A549 treated with DMSO at 1 μM for 4 hours (cell line): ENCODE data around the gene ZNF772. TPM values are rescaled to one million over a fixed set of nuclear protein-coding genes. Genes with fewer than 3 reads are reported as not detected.

ENCODE experiments used
- total RNA-seq: library from RNA; stranded (reverse); fragments of 200-300 nt; extraction: Qiagen RNA extraction; gene quantifications from 5 replicates; pipeline ENCODE4 v1.2.3, GENCODE V29; 2022; ENCODE audit warnings: low read depth

The ZNF772 gene
- 1.3 to 1.8 TPM (median 1.5 TPM) in 5 replicates for total RNA-seq

GRCh38 chr19:57477191-57478008 is at the start of gene ZNF772:
TSS of gene ZNF772 (minus strand) at chr19:57477566. CDS start at chr19:57477309, 257 bp downstream.

GRCh38 chr19:57499680-57500395 is 22.5 kb upstream of the ZNF772 start, which contains the start of gene ZNF773:
TSS of gene ZNF773 (plus strand) at chr19:57499938. CDS start at chr19:57500081, 143 bp downstream.

GRCh38 chr19:57487477-57488298 is 10.3 kb upstream of the ZNF772 start, which contains the start of gene ZNF419:
TSS of gene ZNF419 (plus strand) at chr19:57487750. CDS start at chr19:57487951, 201 bp downstream.

GRCh38 chr19:57435062-57435978 is 42.0 kb downstream of the ZNF772 start, which contains the start of gene ZNF749:
TSS of gene ZNF749 (plus strand) at chr19:57435325. CDS start at chr19:57435579, 254 bp downstream.

Other genes with a start within 250 kb of the ZNF772 start
- gene AURKC, start 246.5 kb downstream of the ZNF772 start, total RNA-seq, result 0.15 to 0.40 TPM (median 0.26 TPM) in 5 replicates
- 1.5 to 2.6 TPM (median 2.1 TPM) in 5 replicates for gene ZNF805, start 236.9 kb downstream of the ZNF772 start, total RNA-seq
- 0.82 to 1.4 TPM (median 1.1 TPM) in 5 replicates for gene ZNF460, start 197.1 kb downstream of the ZNF772 start, total RNA-seq
- 1.5 to 2.2 TPM (median 1.6 TPM) in 5 replicates for gene ZNF543, start 157.1 kb downstream of the ZNF772 start, total RNA-seq
- 1.9 to 2.4 TPM (median 2.1 TPM) in 5 replicates for gene ZNF304, start 126.3 kb downstream of the ZNF772 start, total RNA-seq
- 14.3 to 16.1 TPM (median 15.7 TPM) in 5 replicates for gene TRAPPC2B, start 114.0 kb downstream of the ZNF772 start, total RNA-seq
- 1.1 to 1.9 TPM (median 1.5 TPM) in 5 replicates for gene ZNF547, start 114.0 kb downstream of the ZNF772 start, total RNA-seq
- 4.0 to 4.7 TPM (median 4.4 TPM) in 5 replicates for gene ZNF548, start 87.7 kb downstream of the ZNF772 start, total RNA-seq
- 4.2 to 6.8 TPM (median 4.7 TPM) in 5 replicates for gene ZNF17, start 66.4 kb downstream of the ZNF772 start, total RNA-seq
- 15.2 to 17.6 TPM (median 16.7 TPM) in 5 replicates for gene ZNF749, start 42.2 kb downstream of the ZNF772 start, total RNA-seq
- 0.03 to 0.06 TPM (median 0.05 TPM) in 3 of 5 replicates, not detected in the others for gene VN1R1, start 20.4 kb downstream of the ZNF772 start, total RNA-seq
- gene ZNF419, start 10.2 kb upstream of the ZNF772 start, total RNA-seq, result 6.3 to 7.1 TPM (median 6.7 TPM) in 5 replicates
- gene ZNF773, start 22.4 kb upstream of the ZNF772 start, total RNA-seq, result 4.6 to 6.0 TPM (median 4.9 TPM) in 5 replicates
- gene ZNF549, start 49.8 kb upstream of the ZNF772 start, total RNA-seq, result 1.4 to 2.3 TPM (median 1.7 TPM) in 5 replicates
- 3.0 to 4.3 TPM (median 3.8 TPM) in 5 replicates for gene ZNF550, start 82.3 kb upstream of the ZNF772 start, total RNA-seq
- gene ZNF416, start 101.3 kb upstream of the ZNF772 start, total RNA-seq, result 4.0 to 4.9 TPM (median 4.6 TPM) in 5 replicates
- not detected in 5 replicates for gene ZIK1, start 106.6 kb upstream of the ZNF772 start, total RNA-seq
- gene ZNF530, start 122.3 kb upstream of the ZNF772 start, total RNA-seq, result 4.6 to 5.5 TPM (median 4.9 TPM) in 5 replicates
- gene ZNF134, start 136.7 kb upstream of the ZNF772 start, total RNA-seq, result 6.6 to 9.0 TPM (median 8.3 TPM) in 5 replicates
- 5.2 to 6.6 TPM (median 6.4 TPM) in 5 replicates for gene ZNF211, start 155.6 kb upstream of the ZNF772 start, total RNA-seq
- not detected in 5 replicates for gene ZSCAN4, start 191.4 kb upstream of the ZNF772 start, total RNA-seq
- 4.6 to 6.3 TPM (median 5.4 TPM) in 5 replicates for gene ZNF551, start 204.4 kb upstream of the ZNF772 start, total RNA-seq
- gene ZNF154, start 231.6 kb upstream of the ZNF772 start, total RNA-seq, result not detected in 5 replicates